ENCODE results near the gene RAD51D.

DNA sequence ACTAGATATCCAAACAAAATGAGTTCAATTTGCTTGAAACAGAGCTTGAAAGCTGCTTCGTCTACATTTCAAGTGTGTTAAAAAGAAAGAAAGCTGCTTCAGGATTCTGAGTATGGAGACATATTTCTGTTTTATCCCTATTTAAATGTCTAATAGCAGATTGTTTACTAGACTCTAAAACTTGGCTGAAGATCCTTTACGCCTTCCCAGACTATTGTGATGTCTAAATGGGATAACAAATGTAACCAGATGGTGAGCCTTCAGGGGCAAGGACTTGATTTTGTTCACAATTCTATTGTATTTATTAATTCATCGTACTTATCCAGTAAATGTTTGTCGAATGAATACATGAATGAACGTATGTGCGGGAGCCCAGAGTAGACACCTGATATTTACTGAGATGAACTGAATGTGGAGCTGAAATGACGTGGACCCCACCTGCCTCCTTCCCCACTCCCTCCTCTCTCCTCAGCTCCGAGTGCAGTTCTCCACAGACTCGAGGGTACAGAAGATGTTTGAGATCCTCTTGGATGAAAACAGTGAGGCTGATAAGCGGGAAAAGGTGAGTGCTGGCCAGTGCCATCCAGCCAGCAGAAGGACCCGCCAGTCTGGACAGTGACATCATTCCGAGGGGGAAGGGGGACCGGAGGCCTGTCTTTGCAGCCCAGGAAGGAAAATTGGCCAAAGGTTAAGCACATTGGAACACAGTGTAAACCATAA lies 32.9 kb upstream of the RAD51D start:
- no peak for TF ChIP-seq CTCF (conservative IDR thresholded peaks at IDR 0.05 in 1 of 2, IDR thresholded peaks at IDR 0.05 in 1 of 2; ENCODE audit: extremely low read depth in 1 of 2, insufficient read depth in 1 of 2, low read depth in 1 of 2, low read length in 2 of 2)
- no peak for TF ChIP-seq EZH2 (IDR thresholded peaks at IDR 0.05; ENCODE audit: borderline replicate concordance, low read length)
